HUDEP-2 (cell line): Measurements from ENCODE around the gene GARS1.
A peak's percentile ranks its signal among the peaks of the same experiment; 100 is the strongest.

ENCODE experiments used
- DNase-seq, 76 experiments: peaks; one replicate each; lab custom pipeline; 2025; ENCODE audit not compliant: unreplicated experiment in 76 of 76; lab: John Stamatoyannopoulos, UW

The GARS1 gene

GRCh38 chr7:30652698-30653641 lies 58.3 kb downstream of the GARS1 start:
- no peak for DNase-seq

DNA sequence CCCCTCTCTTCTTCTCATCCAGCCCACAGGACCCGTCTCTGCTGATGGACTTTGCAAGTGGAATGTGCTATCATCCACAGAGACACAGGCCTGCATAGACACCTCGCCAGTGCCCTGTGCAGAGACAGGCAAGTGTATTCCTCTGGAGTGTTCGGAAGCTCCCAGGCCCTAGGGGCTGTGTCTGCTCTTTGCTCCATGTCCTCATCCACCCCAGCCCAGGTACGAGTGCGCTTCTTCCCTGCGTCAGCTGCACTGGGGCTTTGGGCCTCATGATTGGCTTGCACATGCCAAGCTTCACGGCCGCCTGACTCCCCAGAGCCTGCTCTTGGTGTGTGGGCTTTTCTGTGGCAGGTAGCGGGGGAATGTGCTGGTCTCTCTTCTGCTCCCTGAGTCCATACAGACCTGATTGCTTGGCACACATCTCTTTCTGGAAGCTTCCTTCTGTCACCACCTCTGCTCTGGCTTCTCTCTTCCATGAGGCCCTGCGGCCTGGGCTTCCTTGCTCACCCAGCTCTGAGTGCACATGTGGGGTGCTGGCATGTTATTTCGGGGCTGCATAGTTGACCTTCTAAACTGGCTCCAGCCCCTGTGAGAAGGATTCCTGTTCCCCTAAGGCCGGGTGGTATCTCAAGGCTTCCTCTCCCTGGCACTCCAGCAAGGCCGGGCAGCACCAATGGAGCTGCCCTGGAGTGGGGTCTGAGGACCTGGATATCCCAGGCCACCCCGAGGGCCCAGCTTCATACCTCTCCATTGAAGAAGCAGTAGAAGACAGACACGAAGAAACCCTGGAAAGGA lies 59.8 kb downstream of the GARS1 start:
- no peak for DNase-seq

- DNase-seq, result no peak
These were observed 60.7 kb downstream of the GARS1 start for GRCh38 chr7:30655096-30655970.

DNA sequence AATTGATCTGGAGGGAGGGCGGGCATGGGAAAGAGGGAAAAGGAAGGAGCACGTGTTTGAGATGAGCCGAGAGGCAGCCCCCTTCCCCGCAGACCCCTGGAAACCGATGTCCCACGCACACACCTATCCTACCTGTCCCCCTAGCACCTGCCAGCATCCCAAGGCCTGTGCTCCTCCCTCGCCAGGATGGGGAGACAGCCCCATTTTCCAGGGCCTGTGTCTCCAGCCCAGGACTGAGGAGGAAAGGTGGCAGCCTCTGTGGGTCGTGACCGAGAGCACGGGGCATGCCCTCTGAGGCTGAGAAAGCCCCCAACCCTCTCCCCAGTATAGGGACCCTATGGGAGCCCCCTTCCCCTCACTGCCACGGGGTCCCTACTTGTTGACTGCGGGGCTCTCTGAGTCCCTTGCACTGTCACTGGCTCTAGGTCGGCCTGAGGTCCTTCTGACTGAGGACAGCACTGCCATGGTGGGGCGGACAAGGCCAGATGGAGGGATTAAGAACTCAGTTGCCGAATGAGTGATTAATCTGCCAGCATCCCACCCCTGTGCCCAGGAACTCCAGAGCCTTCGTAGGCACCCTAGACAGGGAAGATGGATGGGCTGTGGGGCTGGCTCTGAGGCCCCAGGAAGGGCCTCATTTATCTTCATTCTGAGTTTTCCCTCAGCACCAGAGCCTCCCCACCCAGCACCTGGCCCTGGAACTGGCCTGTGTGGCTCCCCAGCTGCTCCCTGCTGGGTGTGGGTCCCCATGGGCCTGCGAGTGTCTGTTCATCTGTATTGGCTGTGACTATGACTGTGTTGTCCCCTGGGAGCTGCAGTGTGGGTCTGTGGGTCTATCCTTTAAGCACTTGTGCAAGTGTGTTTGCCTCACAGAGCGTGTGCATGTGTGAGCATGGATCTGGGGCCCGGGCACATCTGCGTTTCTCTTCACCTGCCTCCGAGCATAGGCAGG lies 61.6 kb downstream of the GARS1 start:
- DNase-seq, result no peak

DNA sequence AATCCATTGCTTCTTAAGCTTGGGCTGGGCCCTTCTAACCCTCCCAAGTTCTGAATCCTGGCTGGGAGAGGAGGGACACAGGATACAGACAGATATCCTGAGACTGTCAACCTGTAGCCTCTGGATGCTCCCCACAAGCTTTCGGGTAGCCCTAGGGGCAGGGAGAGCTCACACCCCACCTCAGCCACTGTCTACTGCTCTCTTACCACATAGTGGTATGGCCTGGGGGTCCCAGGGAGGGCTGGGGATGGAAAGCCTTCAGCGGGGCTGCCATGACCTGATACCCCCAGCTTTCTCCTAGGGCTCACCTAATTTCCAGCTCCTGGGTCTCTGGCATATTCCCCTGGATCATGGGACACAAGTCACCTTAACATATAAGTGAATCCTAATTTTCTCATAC lies 62.5 kb downstream of the GARS1 start:
- DNase-seq, result no peak

- DNase-seq, result no peak
These were observed 63.9 kb downstream of the GARS1 start for GRCh38 chr7:30658479-30659074.

DNA sequence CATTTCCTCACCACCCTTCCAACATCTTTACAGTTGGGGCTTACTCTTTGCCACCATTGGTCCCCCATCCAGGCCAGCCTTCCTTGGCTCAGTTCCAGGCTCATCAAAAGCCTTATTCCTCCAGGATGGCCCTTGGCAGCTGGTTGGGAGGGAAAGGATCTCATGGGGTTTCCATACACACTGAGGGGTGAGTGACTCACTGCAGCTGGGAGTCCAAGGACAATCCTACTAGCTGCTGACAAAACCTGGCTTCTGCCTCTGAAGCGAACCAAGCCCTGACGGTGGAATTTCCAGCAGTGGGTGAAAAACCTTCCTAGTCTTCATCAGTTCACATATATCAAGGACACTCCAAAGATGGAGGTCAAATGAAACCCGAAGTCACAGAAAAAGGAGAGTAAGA lies 64.6 kb downstream of the GARS1 start:
- no peak for DNase-seq

DNA sequence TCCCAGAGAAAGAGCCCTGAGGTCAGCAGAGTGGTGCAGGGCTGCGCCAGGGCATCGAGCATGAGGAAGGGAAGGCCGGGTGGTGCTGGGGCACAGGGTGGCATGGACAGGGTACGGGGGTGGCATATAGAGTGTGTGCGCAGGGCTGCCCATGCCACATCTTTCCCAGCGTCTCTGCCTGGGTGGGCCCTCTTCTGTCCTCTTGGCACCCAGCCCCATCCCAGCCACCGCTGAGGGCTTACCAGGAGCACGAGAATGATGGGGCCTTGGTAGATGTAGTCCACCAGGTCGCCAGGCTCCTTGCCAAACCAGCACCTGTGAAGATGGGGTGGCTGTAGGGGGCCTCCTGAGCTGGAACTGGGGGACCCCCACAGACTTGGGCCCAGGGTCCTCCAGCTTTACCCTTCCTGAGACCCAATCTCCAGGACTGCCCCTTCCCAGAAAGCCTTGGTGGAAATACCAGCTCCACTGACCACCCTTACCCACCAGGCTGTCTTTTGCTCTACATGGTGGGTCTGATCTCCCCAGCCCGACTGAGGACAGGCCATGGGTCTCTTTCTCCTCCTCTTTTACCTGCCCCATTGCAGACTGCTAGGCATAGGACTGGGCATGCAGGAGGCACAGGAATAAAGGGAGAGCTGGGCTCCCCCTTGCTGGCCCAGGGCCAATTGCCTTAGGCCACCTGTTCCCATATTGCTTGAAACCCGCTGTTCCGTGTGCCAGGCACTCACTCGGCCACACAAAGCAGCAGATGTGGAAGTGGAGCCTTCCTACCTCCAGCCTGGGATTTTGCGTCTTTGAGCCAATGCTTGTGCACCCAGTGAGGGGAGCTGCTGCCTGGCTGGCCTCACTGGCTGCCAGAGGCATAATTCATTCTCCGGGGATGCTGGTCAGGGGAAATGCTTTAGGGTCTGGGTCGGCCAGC lies 65.9 kb downstream of the GARS1 start:
- no peak for DNase-seq

- no peak for DNase-seq
These were observed 67.2 kb downstream of the GARS1 start for GRCh38 chr7:30661926-30662325.

DNA sequence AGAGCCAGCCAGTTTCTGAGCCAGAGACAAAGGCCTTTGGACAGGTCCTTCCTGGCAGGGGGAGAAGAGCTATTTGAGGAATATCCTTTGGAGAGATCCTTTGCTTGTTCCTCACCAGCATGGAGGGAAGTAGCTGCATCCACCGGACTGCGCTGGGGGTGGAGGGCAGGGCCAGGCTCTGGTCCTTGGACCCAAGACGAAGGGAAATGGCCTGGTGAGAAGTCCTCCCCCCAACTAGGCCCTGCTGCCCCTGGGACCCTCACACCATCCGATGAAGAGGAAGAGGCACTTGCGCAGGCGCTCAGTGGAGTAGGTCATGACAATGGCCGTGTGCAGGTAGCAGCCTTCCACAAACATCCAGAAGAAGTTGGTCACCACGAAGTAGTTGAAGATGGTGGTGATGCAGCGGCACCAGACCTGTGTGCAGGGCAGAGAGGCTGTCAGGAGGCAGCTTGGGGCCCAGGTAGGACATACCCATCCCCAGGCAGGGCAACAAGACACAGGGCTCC lies 67.8 kb downstream of the GARS1 start:
- no peak for DNase-seq

DNA sequence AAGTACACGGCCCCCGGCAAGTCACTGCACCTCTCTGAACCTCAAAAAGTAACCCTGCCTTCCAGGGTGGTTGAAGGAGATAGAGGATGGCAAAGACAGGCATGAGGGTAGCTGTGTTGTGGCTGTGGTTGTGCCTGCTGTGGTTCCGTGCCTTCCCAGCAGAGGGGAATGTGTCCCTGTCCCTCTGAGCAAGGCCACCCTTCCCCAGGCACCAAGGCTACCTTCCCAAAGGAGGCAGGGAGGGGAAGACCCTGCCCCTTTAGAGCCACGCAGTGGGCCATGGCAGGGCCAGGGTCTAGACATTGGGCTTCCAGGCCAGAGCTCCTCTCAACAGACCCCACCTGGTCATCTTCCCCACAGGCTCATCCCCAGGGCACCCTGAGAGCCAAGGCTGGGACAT lies 68.7 kb downstream of the GARS1 start:
- DNase-seq, result no peak

- no peak for DNase-seq
These were observed 69.7 kb downstream of the GARS1 start for GRCh38 chr7:30664184-30664885.

- DNase-seq, result no peak
These were observed 70.4 kb downstream of the GARS1 start for GRCh38 chr7:30665043-30665442.

- no peak for DNase-seq
These were observed 70.8 kb downstream of the GARS1 start for GRCh38 chr7:30665449-30665848.

- DNase-seq, result no peak
These were observed 72.5 kb downstream of the GARS1 start for GRCh38 chr7:30667172-30667571.

DNA sequence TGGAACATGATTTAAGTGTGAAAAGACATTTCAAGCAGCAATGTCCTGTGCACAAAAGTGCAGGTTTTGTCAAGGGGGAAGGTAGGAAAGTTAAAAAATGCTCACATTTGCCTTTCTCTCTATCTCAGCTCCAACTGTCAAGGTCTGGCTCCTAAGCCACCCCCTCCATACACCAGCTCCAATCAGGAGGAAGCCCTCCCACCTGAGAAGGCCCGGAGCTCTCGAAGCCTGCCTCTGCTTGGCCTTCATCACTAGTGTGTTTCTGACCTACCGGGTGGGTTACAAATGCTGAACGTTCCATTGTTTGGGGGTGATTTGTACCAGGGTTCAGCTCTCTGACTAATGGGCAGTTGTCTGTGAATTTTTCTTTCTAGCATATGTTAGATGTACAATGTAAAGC lies 73.4 kb downstream of the GARS1 start:
- no peak for DNase-seq

DNA sequence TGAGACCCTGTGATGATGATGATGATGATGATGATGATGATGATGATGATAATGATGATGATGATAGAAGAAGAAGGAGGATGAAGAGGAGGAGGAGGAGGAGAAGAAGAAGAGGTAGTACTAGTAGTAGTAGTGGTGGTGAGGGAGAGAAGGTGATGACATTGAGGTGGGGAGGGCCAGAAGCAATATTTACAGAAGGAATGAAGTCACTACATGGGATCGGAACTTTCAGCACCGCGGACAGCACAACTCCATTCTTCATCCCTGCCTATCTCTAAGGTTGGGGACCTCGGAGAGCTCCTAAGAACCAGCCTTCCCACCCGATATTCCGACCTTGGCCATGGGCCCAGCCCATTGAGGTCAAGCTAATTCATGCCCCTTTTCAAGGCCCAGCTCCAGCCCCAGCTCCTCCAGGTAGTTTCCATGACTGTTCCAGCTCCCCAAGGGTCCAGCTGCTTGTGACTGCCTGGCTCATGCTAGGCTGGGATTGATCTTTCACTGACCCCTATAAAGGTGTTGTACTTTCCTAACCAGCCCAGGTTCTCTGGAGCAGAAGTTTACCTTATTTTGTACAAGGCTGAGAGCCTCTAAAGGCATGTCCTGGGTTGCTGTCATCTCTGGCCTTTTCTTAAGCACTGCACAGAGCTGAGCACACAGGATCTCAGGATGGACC lies 77.3 kb downstream of the GARS1 start:
- peak in 47 of 76 experiments; percentile 1 to 60 (median 21) for DNase-seq
